ENCODE results near the gene CSTPP1. TPM values are rescaled to one million over a fixed set of nuclear protein-coding genes. Genes with fewer than 3 reads are reported as not detected.

CSTPP1 gene
- total RNA-seq, 1 donor from 2014 or later = 31.5 TPM

GRCh38 chr11:47028195-47029093, 91.9 kb downstream of the CSTPP1 start:
- Histone ChIP-seq H3K36me3 (ENCODE audit: control insufficient read depth, insufficient read depth, low read length) (no peaks in the 10 kb centered on the region), H3K27me3 (ENCODE audit: control insufficient read depth, insufficient read depth, low read length) (no peaks in the 10 kb centered on the region)
- DNase-seq (ENCODE audit: low read depth) = no peak

GRCh38 chr11:47033439-47033838, 96.9 kb downstream of the CSTPP1 start:
- Histone ChIP-seq H3K36me3 (ENCODE audit: control insufficient read depth, insufficient read depth, low read length) (no peaks in the 10 kb centered on the region), H3K4me3 (ENCODE audit: low read depth, low read length) (no peak overlapping the region), H3K27me3 (ENCODE audit: control insufficient read depth, insufficient read depth, low read length) (no peaks in the 10 kb centered on the region)
- no peak for TF ChIP-seq CTCF (IDR thresholded peaks at IDR 0.05; ENCODE audit: insufficient read depth, low read length, poor library complexity, severe bottlenecking)
- DNase-seq (ENCODE audit: low read depth) = no peak

More at GRCh38 chr11:47028195-47029093, 91.9 kb downstream of the CSTPP1 start:
- no peak overlapping the region for H3K4me3 ChIP-seq (ENCODE audit: low read depth, low read length)
- TF ChIP-seq CTCF (IDR thresholded peaks at IDR 0.05; ENCODE audit: insufficient read depth, low read length, poor library complexity, severe bottlenecking) = no peak

- no peak for TF ChIP-seq CTCF (IDR thresholded peaks at IDR 0.05; ENCODE audit: insufficient read depth, low read length, poor library complexity, severe bottlenecking)
- H3K36me3 ChIP-seq (ENCODE audit: control insufficient read depth, insufficient read depth, low read length) = no peaks in the 10 kb centered on the region
- no peaks in the 10 kb centered on the region for H3K27me3 ChIP-seq (ENCODE audit: control insufficient read depth, insufficient read depth, low read length)
- DNase-seq (ENCODE audit: low read depth) = no peak
- no peak overlapping the region for H3K4me3 ChIP-seq (ENCODE audit: low read depth, low read length)
Measured at GRCh38 chr11:47034091-47034490, 97.5 kb downstream of the CSTPP1 start.

- TF ChIP-seq CTCF (IDR thresholded peaks at IDR 0.05; ENCODE audit: insufficient read depth, low read length, poor library complexity, severe bottlenecking) = no peak
- no peaks in the 10 kb centered on the region for H3K36me3 ChIP-seq (ENCODE audit: control insufficient read depth, insufficient read depth, low read length)
- no peak for DNase-seq (ENCODE audit: low read depth)
- H3K27me3 ChIP-seq (ENCODE audit: control insufficient read depth, insufficient read depth, low read length) = no peaks in the 10 kb centered on the region
- no peak overlapping the region for H3K4me3 ChIP-seq (ENCODE audit: low read depth, low read length)
Measured at GRCh38 chr11:47035108-47035507, 98.5 kb downstream of the CSTPP1 start.

GRCh38 chr11:47044119-47044518, 107.6 kb downstream of the CSTPP1 start:
- no peak for TF ChIP-seq CTCF (IDR thresholded peaks at IDR 0.05; ENCODE audit: insufficient read depth, low read length, poor library complexity, severe bottlenecking)
- Histone ChIP-seq H3K36me3 (ENCODE audit: control insufficient read depth, insufficient read depth, low read length) (no peaks in the 10 kb centered on the region), H3K27me3 (ENCODE audit: control insufficient read depth, insufficient read depth, low read length) (no peaks in the 10 kb centered on the region), H3K4me3 (ENCODE audit: low read depth, low read length) (no peak overlapping the region)
- DNase-seq (ENCODE audit: low read depth) = no peak

Data from kidney epithelial cell (primary cell).